Measurements from ENCODE around the gene TBPL1. TPM values are rescaled to one million over a fixed set of nuclear protein-coding genes. Genes with fewer than 3 reads are reported as not detected.
A peak's percentile ranks its signal among the peaks of the same experiment; 100 is the strongest.

The TBPL1 gene
- total and polyA plus RNA-seq, 9 of the 15 experiments (the other 6 are each of a cell fraction or from before 2014, with no cell fraction given) = 78.1 to 152 (median 107) TPM

- TF ChIP-seq ZNF395 (CRISPR knock-in tag; IDR thresholded peaks at IDR 0.05) = no peak
- TF ChIP-seq SMAD1 (IDR thresholded peaks at IDR 0.05; ENCODE audit: low read depth, low read length, partially characterized antibody) = no peak
- TF ChIP-seq ATF3 (IDR thresholded peaks at IDR 0.05) = no peak
- no peak for TF ChIP-seq ATF3 (CRISPR knock-in tag; conservative IDR thresholded peaks at IDR 0.05)
- no peak for TF ChIP-seq ZNF589 (CRISPR knock-in tag; IDR thresholded peaks at IDR 0.05; ENCODE audit: low read depth)
- no peak for TF ChIP-seq GATA2 (CRISPR knock-in tag; IDR thresholded peaks at IDR 0.05)
- no peak for TF ChIP-seq ZNF449 (CRISPR knock-in tag; IDR thresholded peaks at IDR 0.05)
- no peak for TF ChIP-seq PPARD (CRISPR knock-in tag; IDR thresholded peaks at IDR 0.05)
- TF ChIP-seq IRF2 (CRISPR knock-in tag; IDR thresholded peaks at IDR 0.05) = no peak
- TF ChIP-seq TRIM25 (IDR thresholded peaks at IDR 0.05; ENCODE audit: borderline replicate concordance) = no peak
- TF ChIP-seq MGA (IDR thresholded peaks at IDR 0.05) = peak; percentile 51
These were observed 81.5 kb downstream of the TBPL1 start (continued) for GRCh38 chr6:134034478-134034877.

All from K562 (cell line).